ENCODE data around the gene NDUFAF3. TPM values are rescaled to one million over a fixed set of nuclear protein-coding genes. Genes with fewer than 3 reads are reported as not detected.

NDUFAF3 gene
- polyA plus RNA-seq, 1 of the 3 experiments (the other 2 are of a cell fraction): 104 TPM

DNA sequence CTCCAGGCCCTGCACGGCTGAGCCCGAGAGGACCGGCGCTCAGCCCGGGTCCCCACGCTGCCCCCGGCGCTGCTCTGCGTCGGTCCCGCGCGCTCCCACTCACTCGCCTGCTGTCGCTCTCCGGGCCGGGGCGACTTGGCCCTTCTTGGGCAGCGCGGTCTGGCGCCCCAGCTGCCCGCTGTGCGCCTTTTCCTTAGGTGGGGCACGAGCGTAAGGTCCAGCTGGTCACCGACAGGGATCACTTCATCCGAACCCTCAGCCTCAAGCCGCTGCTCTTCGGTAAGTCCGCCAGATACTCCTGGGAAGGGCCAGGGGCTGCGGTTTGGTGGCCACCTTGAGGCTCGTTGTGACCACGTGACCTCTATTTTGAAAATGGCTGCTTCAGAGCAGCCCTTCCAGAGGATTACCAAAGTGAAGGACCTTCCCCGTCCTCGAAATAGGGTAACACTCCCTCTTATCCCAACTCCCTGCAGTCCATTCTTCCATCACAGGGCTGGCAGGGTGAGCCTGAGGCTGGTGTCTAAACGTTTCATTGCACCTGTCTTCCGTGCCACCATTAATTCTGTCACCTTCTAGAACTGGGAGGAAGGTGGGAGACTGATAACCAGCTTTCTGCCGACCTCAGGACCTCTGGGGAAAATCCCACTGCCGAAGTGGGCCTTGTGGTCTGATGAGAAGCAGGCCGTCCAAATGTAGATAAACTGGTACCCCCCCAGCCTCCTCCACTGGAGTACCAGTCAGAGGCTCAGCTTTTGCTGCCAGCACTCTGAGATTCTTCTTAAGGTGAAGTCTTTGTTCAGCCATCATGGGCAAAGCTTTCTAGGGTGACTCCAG is 31.1 kb upstream of the NDUFAF3 start (continued):
- TF ChIP-seq, protein P1, sequence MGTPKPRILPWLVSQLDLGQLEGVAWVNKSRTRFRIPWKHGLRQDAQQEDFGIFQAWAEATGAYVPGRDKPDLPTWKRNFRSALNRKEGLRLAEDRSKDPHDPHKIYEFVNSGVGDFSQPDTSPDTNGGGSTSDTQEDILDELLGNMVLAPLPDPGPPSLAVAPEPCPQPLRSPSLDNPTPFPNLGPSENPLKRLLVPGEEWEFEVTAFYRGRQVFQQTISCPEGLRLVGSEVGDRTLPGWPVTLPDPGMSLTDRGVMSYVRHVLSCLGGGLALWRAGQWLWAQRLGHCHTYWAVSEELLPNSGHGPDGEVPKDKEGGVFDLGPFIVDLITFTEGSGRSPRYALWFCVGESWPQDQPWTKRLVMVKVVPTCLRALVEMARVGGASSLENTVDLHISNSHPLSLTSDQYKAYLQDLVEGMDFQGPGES (IDR thresholded peaks at IDR 0.05; ENCODE audit: low read depth, low read length): no peak
- TF ChIP-seq RXRA (IDR thresholded peaks at IDR 0.05; ENCODE audit: borderline replicate concordance, low read depth): no peak
- TF ChIP-seq, protein P2, sequence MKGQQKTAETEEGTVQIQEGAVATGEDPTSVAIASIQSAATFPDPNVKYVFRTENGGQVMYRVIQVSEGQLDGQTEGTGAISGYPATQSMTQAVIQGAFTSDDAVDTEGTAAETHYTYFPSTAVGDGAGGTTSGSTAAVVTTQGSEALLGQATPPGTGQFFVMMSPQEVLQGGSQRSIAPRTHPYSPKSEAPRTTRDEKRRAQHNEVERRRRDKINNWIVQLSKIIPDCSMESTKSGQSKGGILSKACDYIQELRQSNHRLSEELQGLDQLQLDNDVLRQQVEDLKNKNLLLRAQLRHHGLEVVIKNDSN (IDR thresholded peaks at IDR 0.05; ENCODE audit: borderline replicate concordance, low read depth): no peak
- TF ChIP-seq RFX5 (IDR thresholded peaks at IDR 0.05; ENCODE audit: low read length): no peak
- TF ChIP-seq MXI1 (IDR thresholded peaks at IDR 0.05; ENCODE audit: low read depth, low read length): no peak
- TF ChIP-seq, protein P3, sequence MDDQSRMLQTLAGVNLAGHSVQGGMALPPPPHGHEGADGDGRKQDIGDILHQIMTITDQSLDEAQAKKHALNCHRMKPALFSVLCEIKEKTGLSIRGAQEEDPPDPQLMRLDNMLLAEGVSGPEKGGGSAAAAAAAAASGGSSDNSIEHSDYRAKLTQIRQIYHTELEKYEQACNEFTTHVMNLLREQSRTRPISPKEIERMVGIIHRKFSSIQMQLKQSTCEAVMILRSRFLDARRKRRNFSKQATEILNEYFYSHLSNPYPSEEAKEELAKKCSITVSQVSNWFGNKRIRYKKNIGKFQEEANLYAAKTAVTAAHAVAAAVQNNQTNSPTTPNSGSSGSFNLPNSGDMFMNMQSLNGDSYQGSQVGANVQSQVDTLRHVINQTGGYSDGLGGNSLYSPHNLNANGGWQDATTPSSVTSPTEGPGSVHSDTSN (IDR thresholded peaks at IDR 0.05): no peak
- TF ChIP-seq FOSL2 (IDR thresholded peaks at IDR 0.05; ENCODE audit: borderline replicate concordance, low read depth): no peak

DNA sequence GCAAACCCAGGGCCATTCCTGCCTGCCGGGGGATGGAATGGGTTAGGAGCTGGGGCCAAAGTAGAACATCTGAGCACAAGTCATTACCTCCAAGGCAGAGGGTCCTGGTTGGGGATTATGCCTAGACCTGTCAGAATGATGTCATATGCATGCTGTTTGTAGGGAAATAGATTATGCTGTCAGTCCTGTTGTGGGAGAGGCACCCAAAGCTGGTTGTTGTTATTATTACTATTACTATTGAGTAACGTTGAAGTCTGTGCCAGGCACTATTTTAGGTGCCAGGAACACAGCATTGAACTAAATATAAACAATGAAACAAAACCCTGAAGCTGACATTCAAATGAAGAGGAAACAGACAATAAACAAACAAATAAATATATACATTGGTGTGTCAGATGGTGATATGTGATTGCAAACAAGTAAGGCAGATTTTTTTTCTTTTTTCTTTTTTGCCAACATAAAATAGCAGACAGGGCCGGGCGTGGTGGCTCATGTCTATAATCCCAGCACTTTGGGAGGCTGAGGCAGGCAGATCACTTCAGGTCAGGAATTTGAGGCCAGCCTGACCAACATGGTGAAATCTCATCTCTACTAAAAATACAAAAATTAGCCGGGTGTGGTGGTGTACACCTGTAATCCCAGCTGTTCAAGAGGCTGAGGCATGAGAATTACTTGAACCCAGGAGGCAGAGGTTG is 29.9 kb upstream of the NDUFAF3 start:
- H3K27ac ChIP-seq (ENCODE audit: low read depth in 2 of 2, low read length in 1 of 2): no peak overlapping the region
- DNase-seq: no peak
- peaks cover 0 to 3% of the 10 kb centered on the region in 2 experiments; a peak in 1 of 4 replicates for H3K4me1 ChIP-seq (ENCODE audit: control insufficient read depth in 1 of 2, insufficient read depth in 2 of 2, low read depth in 1 of 2, low read length in 1 of 2)
- no peaks in the 10 kb centered on the region for H4K20me1 ChIP-seq (ENCODE audit: insufficient read depth)
- peak overlapping the region; percentile 71; the same call in 1 of the 2 replicates for H3K4me2 ChIP-seq
- CTCF ChIA-PET: interaction anchor here (0.6 to 7.3 kb wide), 6 partner anchors 25 to 457 kb away, joined by 3 to 114 read pairs (median 4); partner anchors contain the start of genes DALRD3, IMPDH2 and NDUFAF3
- WGBS (ENCODE audit: low lambda C conversion rate): 93% methylated on average over 5 of the region's 5 CpGs
- H3K36me3 ChIP-seq (replicated peaks in 1 of 2; ENCODE audit: control insufficient read depth in 1 of 2, insufficient read depth in 2 of 2, low read length in 1 of 2): no peaks in the 10 kb centered on the region
- peaks cover 11% of the 10 kb centered on the region for H3F3A ChIP-seq (replicated peaks; ENCODE audit: insufficient read depth)
- H2AFZ ChIP-seq (ENCODE audit: low read depth): no peak overlapping the region
- no peaks in the 10 kb centered on the region for H3K27me3 ChIP-seq (ENCODE audit: insufficient read depth)
- POLR2A ChIA-PET: interaction anchor here (0.7 to 0.8 kb wide), 3 partner anchors 15 to 29 kb away, joined by 3 read pairs; partner anchors contain the start of gene WDR6
- no peaks in the 10 kb centered on the region for H3K9me2 ChIP-seq
- H3K9ac ChIP-seq: no peak overlapping the region
- no peaks in the 10 kb centered on the region for H3K9me3 ChIP-seq
- H3K79me2 ChIP-seq (ENCODE audit: insufficient read depth): peaks cover 19% of the 10 kb centered on the region
- H3K4me3 ChIP-seq (ENCODE audit: low read depth in 2 of 2, low read length in 1 of 2): peak overlapping the region in 1 of 2 experiments; percentile 63; a peak in 1 of 4 replicates
- TF ChIP-seq FOXM1 (IDR thresholded peaks at IDR 0.05; ENCODE audit: low read depth) (no peak), CHD2 (IDR thresholded peaks at IDR 0.05; ENCODE audit: low read length, partially characterized antibody) (no peak), NFIC (IDR thresholded peaks at IDR 0.05; ENCODE audit: borderline replicate concordance) (no peak), MXI1 (IDR thresholded peaks at IDR 0.05; ENCODE audit: low read depth, low read length) (no peak), SIN3A (IDR thresholded peaks at IDR 0.05; ENCODE audit: borderline replicate concordance, low read depth, low read length) (no peak), TAF1 (IDR thresholded peaks at IDR 0.05; ENCODE audit: borderline replicate concordance, low read depth, low read length) (no peak), JUND (IDR thresholded peaks at IDR 0.05) (no peak), NRF1 (IDR thresholded peaks at IDR 0.05; ENCODE audit: low read depth, low read length) (no peak), YY1 (IDR thresholded peaks at IDR 0.05; ENCODE audit: low read depth) (no peak), MEF2A (IDR thresholded peaks at IDR 0.05; ENCODE audit: borderline replicate concordance, low read depth) (no peak), TEAD4 (IDR thresholded peaks at IDR 0.05; ENCODE audit: borderline replicate concordance, insufficient read depth) (no peak)
- TF ChIP-seq, protein P1 (IDR thresholded peaks at IDR 0.05; ENCODE audit: low read depth, low read length): no peak
- TF ChIP-seq, protein P4, sequence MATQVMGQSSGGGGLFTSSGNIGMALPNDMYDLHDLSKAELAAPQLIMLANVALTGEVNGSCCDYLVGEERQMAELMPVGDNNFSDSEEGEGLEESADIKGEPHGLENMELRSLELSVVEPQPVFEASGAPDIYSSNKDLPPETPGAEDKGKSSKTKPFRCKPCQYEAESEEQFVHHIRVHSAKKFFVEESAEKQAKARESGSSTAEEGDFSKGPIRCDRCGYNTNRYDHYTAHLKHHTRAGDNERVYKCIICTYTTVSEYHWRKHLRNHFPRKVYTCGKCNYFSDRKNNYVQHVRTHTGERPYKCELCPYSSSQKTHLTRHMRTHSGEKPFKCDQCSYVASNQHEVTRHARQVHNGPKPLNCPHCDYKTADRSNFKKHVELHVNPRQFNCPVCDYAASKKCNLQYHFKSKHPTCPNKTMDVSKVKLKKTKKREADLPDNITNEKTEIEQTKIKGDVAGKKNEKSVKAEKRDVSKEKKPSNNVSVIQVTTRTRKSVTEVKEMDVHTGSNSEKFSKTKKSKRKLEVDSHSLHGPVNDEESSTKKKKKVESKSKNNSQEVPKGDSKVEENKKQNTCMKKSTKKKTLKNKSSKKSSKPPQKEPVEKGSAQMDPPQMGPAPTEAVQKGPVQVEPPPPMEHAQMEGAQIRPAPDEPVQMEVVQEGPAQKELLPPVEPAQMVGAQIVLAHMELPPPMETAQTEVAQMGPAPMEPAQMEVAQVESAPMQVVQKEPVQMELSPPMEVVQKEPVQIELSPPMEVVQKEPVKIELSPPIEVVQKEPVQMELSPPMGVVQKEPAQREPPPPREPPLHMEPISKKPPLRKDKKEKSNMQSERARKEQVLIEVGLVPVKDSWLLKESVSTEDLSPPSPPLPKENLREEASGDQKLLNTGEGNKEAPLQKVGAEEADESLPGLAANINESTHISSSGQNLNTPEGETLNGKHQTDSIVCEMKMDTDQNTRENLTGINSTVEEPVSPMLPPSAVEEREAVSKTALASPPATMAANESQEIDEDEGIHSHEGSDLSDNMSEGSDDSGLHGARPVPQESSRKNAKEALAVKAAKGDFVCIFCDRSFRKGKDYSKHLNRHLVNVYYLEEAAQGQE (IDR thresholded peaks at IDR 0.05; ENCODE audit: low read depth, low read length): no peak
- TF ChIP-seq, protein P5, sequence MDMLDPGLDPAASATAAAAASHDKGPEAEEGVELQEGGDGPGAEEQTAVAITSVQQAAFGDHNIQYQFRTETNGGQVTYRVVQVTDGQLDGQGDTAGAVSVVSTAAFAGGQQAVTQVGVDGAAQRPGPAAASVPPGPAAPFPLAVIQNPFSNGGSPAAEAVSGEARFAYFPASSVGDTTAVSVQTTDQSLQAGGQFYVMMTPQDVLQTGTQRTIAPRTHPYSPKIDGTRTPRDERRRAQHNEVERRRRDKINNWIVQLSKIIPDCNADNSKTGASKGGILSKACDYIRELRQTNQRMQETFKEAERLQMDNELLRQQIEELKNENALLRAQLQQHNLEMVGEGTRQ (IDR thresholded peaks at IDR 0.05; ENCODE audit: borderline replicate concordance, low read depth, low read length): no peak

Measured in SK-N-SH (cell line).